SK-N-SH (cell line): ENCODE measurements around the gene PLXNB1. TPM values are rescaled to one million over a fixed set of nuclear protein-coding genes. Genes with fewer than 3 reads are reported as not detected.

ENCODE experiments used
- CTCF ChIA-PET: fragments of 300-600, 350-600 bp; formaldehyde crosslinking; extraction: SDS; loops from one replicate; lab custom pipeline; 2021; lab: Yijun Ruan, JAX
- POLR2A ChIA-PET: fragments of 350-600 bp; sonication (Branson Sonifier 250); formaldehyde crosslinking; extraction: SDS; loops from one replicate; lab custom pipeline; 2020; ENCODE audit warnings: antibody characterized with exemption, inconsistent platforms; lab: Yijun Ruan, JAX
- DNase-seq: peaks from one replicate; pipeline ENCODE4 v3.0.0; 2012
- H2AFZ ChIP-seq: fragments of 200-600 bp; sonication (generic); 2 replicates; pipeline ENCODE4 v1.8.1; 2016; ENCODE audit warnings: antibody characterized with exemption, mild to moderate bottlenecking, low read depth
- H3F3A ChIP-seq: fragments of 200-600 bp; sonication (generic); replicated peaks from 2 replicates; pipeline ENCODE3; 2016; ENCODE audit warnings: antibody characterized with exemption, mild to moderate bottlenecking; ENCODE audit not compliant: insufficient read depth
- H3K27ac ChIP-seq, 2 experiments: fragments of 200-500 bp in 1 of 2; fragments of 200-600 bp in 1 of 2; sonication (Bioruptor generic) in 1 of 2; sonication (generic), shearing (Covaris generic) in 1 of 2; 2 replicates each; pipeline versions ENCODE4 v1.5.1 to v1.6.1; 2014 to 2016; ENCODE audit warnings: low read depth in 2 of 2, inconsistent platforms in 1 of 2, low read length in 1 of 2, mild to moderate bottlenecking in 1 of 2, mixed read lengths in 1 of 2
- H3K27me3 ChIP-seq: fragments of 200-600 bp; sonication (generic), shearing (Covaris generic); 2 replicates; pipeline ENCODE4 v1.6.1; 2016; ENCODE audit warnings: mixed run types; ENCODE audit not compliant: insufficient read depth
- H3K36me3 ChIP-seq, 2 experiments: fragments of 200-500 bp in 1 of 2; fragments of 200-600 bp in 1 of 2; sonication (Bioruptor generic) in 1 of 2; sonication (generic) in 1 of 2; replicated peaks in 1 of 2; 2 replicates each; pipeline versions ENCODE3 to v1.5.1; 2014 to 2016; ENCODE audit warnings: low read length in 1 of 2, mild to moderate bottlenecking in 1 of 2; ENCODE audit not compliant: insufficient read depth in 2 of 2, control insufficient read depth in 1 of 2
- H3K4me1 ChIP-seq, 2 experiments: fragments of 200-500 bp in 1 of 2; fragments of 200-600 bp in 1 of 2; sonication (Bioruptor generic) in 1 of 2; sonication (generic), shearing (Covaris generic) in 1 of 2; 2 replicates each; pipeline versions ENCODE4 v1.5.1 to v1.6.1; 2014 to 2016; ENCODE audit warnings: low read depth in 1 of 2, low read length in 1 of 2, mixed run types in 1 of 2; ENCODE audit not compliant: insufficient read depth in 2 of 2, control insufficient read depth in 1 of 2
- H3K4me2 ChIP-seq: fragments of 200-600 bp; sonication (generic), shearing (Covaris generic); 2 replicates; pipeline ENCODE4 v1.6.1; 2017; ENCODE audit warnings: mixed run types
- H3K4me3 ChIP-seq, 2 experiments: fragments of 200-500 bp in 1 of 2; fragments of 200-600 bp in 1 of 2; sonication (Bioruptor generic) in 1 of 2; sonication (generic), shearing (Covaris generic) in 1 of 2; 2 replicates each; pipeline versions ENCODE4 v1.5.1 to v1.8.1; 2014 to 2016; ENCODE audit warnings: low read depth in 2 of 2, inconsistent platforms in 1 of 2, low read length in 1 of 2, mild to moderate bottlenecking in 1 of 2, mixed read lengths in 1 of 2, moderate library complexity in 1 of 2
- H3K79me2 ChIP-seq: fragments of 200-600 bp; sonication (generic); 2 replicates; pipeline ENCODE4 v1.8.1; 2017; ENCODE audit warnings: mild to moderate bottlenecking; ENCODE audit not compliant: insufficient read depth
- H3K9ac ChIP-seq: fragments of 200-600 bp; sonication (generic); 2 replicates; pipeline ENCODE4 v1.6.1; 2017; ENCODE audit warnings: mixed run types
- H3K9me2 ChIP-seq: fragments of 200-600 bp; sonication (generic); 2 replicates; pipeline ENCODE4 v1.6.1; 2017; ENCODE audit warnings: mixed run types
- H3K9me3 ChIP-seq: fragments of 200-600 bp; sonication (generic); 2 replicates; pipeline ENCODE4 v1.6.1; 2017; ENCODE audit warnings: mixed run types, mild to moderate bottlenecking, moderate library complexity
- H4K20me1 ChIP-seq: fragments of 200-600 bp; sonication (generic); 2 replicates; pipeline ENCODE4 v1.6.1; 2017; ENCODE audit warnings: mild to moderate bottlenecking, mixed run types; ENCODE audit not compliant: insufficient read depth
- FOSL2 ChIP-seq: IDR thresholded peaks from 2 replicates; pipeline ENCODE4 v1.4.0; 2012; ENCODE audit warnings: low read depth, mild to moderate bottlenecking, moderate library complexity, borderline replicate concordance
- GATA2 ChIP-seq: sonication (generic); formaldehyde crosslinking; IDR thresholded peaks from 2 replicates; pipeline ENCODE4 v1.5.0; 2020; ENCODE audit warnings: mild to moderate bottlenecking, missing genetic modification reagents
- JUND ChIP-seq: IDR thresholded peaks from 2 replicates; pipeline ENCODE4 v1.4.0; 2012
- MAX ChIP-seq: IDR thresholded peaks from 2 replicates; pipeline ENCODE4 v1.4.0; 2012; ENCODE audit warnings: low read depth
- MEF2A ChIP-seq: IDR thresholded peaks from 2 replicates; pipeline ENCODE4 v1.4.0; 2012; ENCODE audit warnings: low read depth, borderline replicate concordance
- MXI1 ChIP-seq: IDR thresholded peaks from 2 replicates; pipeline ENCODE4 v1.6.1; 2012; ENCODE audit warnings: mild to moderate bottlenecking, low read depth, low read length, improper control_type of control experiment
- NRF1 ChIP-seq: IDR thresholded peaks from 2 replicates; pipeline ENCODE4 v1.6.1; 2012; ENCODE audit warnings: low read depth, mild to moderate bottlenecking, low read length
- PBX3 ChIP-seq: IDR thresholded peaks from 2 replicates; pipeline ENCODE4; 2012
- POLR2AphosphoS5 ChIP-seq: IDR thresholded peaks from 2 replicates; pipeline ENCODE4 v1.6.1; 2012; ENCODE audit warnings: low read depth, low read length
- RAD21 ChIP-seq: IDR thresholded peaks from 2 replicates; pipeline ENCODE4 v1.6.1; 2012; ENCODE audit warnings: mild to moderate bottlenecking, low read length
- RCOR1 ChIP-seq: fragments of 150-350 bp; IDR thresholded peaks from 2 replicates; pipeline ENCODE4 v1.6.1; 2017; ENCODE audit warnings: antibody characterized with exemption, low read length
- RFX5 ChIP-seq: IDR thresholded peaks from 2 replicates; pipeline ENCODE4 v1.6.1; 2012; ENCODE audit warnings: mild to moderate bottlenecking, improper control_type of control experiment, low read length
- RXRA ChIP-seq: IDR thresholded peaks from 2 replicates; pipeline ENCODE4 v1.4.0; 2012; ENCODE audit warnings: low read depth, mild to moderate bottlenecking, borderline replicate concordance
- SMC3 ChIP-seq: IDR thresholded peaks from 2 replicates; pipeline ENCODE4 v1.6.1; 2012; ENCODE audit warnings: low read depth, low read length, improper control_type of control experiment
- TAF1 ChIP-seq: IDR thresholded peaks from 2 replicates; pipeline ENCODE4 v1.6.1; 2012; ENCODE audit warnings: low read depth, mild to moderate bottlenecking, low read length, moderate library complexity, borderline replicate concordance
- TEAD4 ChIP-seq: IDR thresholded peaks from 2 replicates; pipeline ENCODE4 v1.4.0; 2012; ENCODE audit warnings: mild to moderate bottlenecking, borderline replicate concordance; ENCODE audit not compliant: insufficient read depth
- USF1 ChIP-seq: IDR thresholded peaks from 2 replicates; pipeline ENCODE4 v1.4.0; 2012; ENCODE audit warnings: low read depth, borderline replicate concordance
- USF2 ChIP-seq: fragments of 150-350 bp; IDR thresholded peaks from 2 replicates; pipeline ENCODE4 v1.6.1; 2017; ENCODE audit warnings: antibody characterized with exemption, low read length, low read depth, borderline replicate concordance
- YY1 ChIP-seq: IDR thresholded peaks from 2 replicates; pipeline ENCODE4 v1.4.0; 2012; ENCODE audit warnings: low read depth, mild to moderate bottlenecking
- WGBS: methylation state at CpG from one replicate; pipeline ENCODE4 v1.1.6; 2017; ENCODE audit warnings: low lambda C conversion rate; 5-methylcytosine and 5-hydroxymethylcytosine counted together
- polyA plus RNA-seq, 3 experiments: library from polyadenylated mRNA; depleted of rRNA; stranded (reverse); fragments of >200 nt; gene quantifications; 2 replicates each; pipeline ENCODE4 v1.2.3, GENCODE V29; 2012

Gene PLXNB1
- polyA plus RNA-seq, 1 of the 3 experiments (the other 2 are of a cell fraction) = 39.8 TPM

- Histone ChIP-seq H3K27ac (no peak overlapping the region), H3K36me3 (peaks cover 0 to 10% of the 10 kb centered on the region in 2 experiments), H3K79me2 (peaks cover 56% of the 10 kb centered on the region), H3K27me3 (no peaks in the 10 kb centered on the region), H3K9me3 (no peaks in the 10 kb centered on the region), H3K4me3 (no peak overlapping the region), H3F3A (no peaks in the 10 kb centered on the region), H4K20me1 (no peaks in the 10 kb centered on the region), H3K9me2 (no peaks in the 10 kb centered on the region), H3K4me1 (peaks cover 7 to 57% of the 10 kb centered on the region in 2 experiments; a peak in 2 of 4 replicates), H3K4me2 (no peak overlapping the region), H2AFZ (no peak overlapping the region), H3K9ac (no peak overlapping the region)
- peak; percentile 32 for DNase-seq
- CTCF ChIA-PET = interaction anchor here (0.6 to 14.1 kb wide), 6 partner anchors 11 to 500 kb away, joined by 3 to 156 read pairs (median 4); no protein-coding TSS in a partner anchor
- POLR2A ChIA-PET = no interaction called here
- TF ChIP-seq TEAD4 (no peak), YY1 (no peak), MXI1 (no peak), USF2 (no peak), RAD21 (no peak), GATA2 (CRISPR knock-in tag) (no peak), RCOR1 (no peak)
- 98% methylated on average over 16 of the region's 27 CpGs for WGBS
Measured at GRCh38 chr3:48423883-48424695, 5.8 kb downstream of the PLXNB1 start.

GRCh38 chr3:48423241-48423882 is 6.5 kb downstream of the PLXNB1 start:
- CTCF ChIA-PET = interaction anchor here (0.6 to 14.1 kb wide), 8 partner anchors 11 to 500 kb away, joined by 3 to 156 read pairs (median 3); no protein-coding TSS in a partner anchor
- no peak for TF ChIP-seq TEAD4
- no peak for TF ChIP-seq RAD21
- TF ChIP-seq SMC3 = no peak
- TF ChIP-seq NRF1 = no peak
- TF ChIP-seq RXRA = no peak
- TF ChIP-seq TAF1 = no peak
- TF ChIP-seq MAX = no peak
- no peak for TF ChIP-seq USF2
- TF ChIP-seq MXI1 = no peak
- TF ChIP-seq JUND = no peak
- no peak for TF ChIP-seq PBX3
- TF ChIP-seq FOSL2 = no peak
- TF ChIP-seq RFX5 = no peak
- TF ChIP-seq MEF2A = no peak
- no peak for TF ChIP-seq POLR2AphosphoS5
- TF ChIP-seq USF1 = no peak

More at GRCh38 chr3:48423241-48423882, 6.5 kb downstream of the PLXNB1 start:
- no peaks in the 10 kb centered on the region for H3K9me2 ChIP-seq
- H3K79me2 ChIP-seq = peaks cover 55% of the 10 kb centered on the region
- H3K4me2 ChIP-seq = no peak overlapping the region
- 97% methylated on average over 4 of the region's 25 CpGs for WGBS
- no peaks in the 10 kb centered on the region for H3K9me3 ChIP-seq
- POLR2A ChIA-PET = interaction anchor here (0.9 kb wide), 1 partner anchor 23 kb away, joined by 3 read pairs; the partner anchor contains the start of gene ATRIP
- no peak for DNase-seq
- H3K4me1 ChIP-seq = peaks cover 7 to 56% of the 10 kb centered on the region in 2 experiments; a peak in 2 of 4 replicates
- no peak overlapping the region for H2AFZ ChIP-seq
- H3F3A ChIP-seq = no peaks in the 10 kb centered on the region
- peaks cover 0 to 15% of the 10 kb centered on the region in 2 experiments for H3K36me3 ChIP-seq
- no peaks in the 10 kb centered on the region for H4K20me1 ChIP-seq
- H3K27ac ChIP-seq = no peak overlapping the region
- no peaks in the 10 kb centered on the region for H3K27me3 ChIP-seq
- no peak overlapping the region for H3K9ac ChIP-seq
- H3K4me3 ChIP-seq = no peak overlapping the region
